Choroid plexus epithelial cell (primary cell): ENCODE results near the gene ASCL4.

Experiments
- DNase-seq: peaks from one replicate; pipeline ENCODE4 v3.0.0-alpha.2; 2010; ENCODE audit warnings: low read depth
- H3K4me3 ChIP-seq: 2 replicates; pipeline ENCODE4 v1.5.1; 2011; ENCODE audit warnings: low read depth, mild to moderate bottlenecking, control low read depth, low read length, moderate library complexity
- CTCF ChIP-seq: conservative IDR thresholded peaks from 2 replicates; pipeline ENCODE4 v1.5.1; 2011; ENCODE audit warnings: low read depth, mild to moderate bottlenecking, control low read depth, inconsistent platforms, low read length, moderate library complexity

ASCL4 gene

GRCh38 chr12:107817250-107817649, 42.7 kb downstream of the ASCL4 start:
- H3K4me3 ChIP-seq, result no peak overlapping the region
- no peak for TF ChIP-seq CTCF
- no peak for DNase-seq

GRCh38 chr12:107818984-107819383, 44.5 kb downstream of the ASCL4 start:
- no peak for TF ChIP-seq CTCF
- peak; percentile 24 for DNase-seq
- H3K4me3 ChIP-seq, result no peak overlapping the region

- no peak for TF ChIP-seq CTCF
- H3K4me3 ChIP-seq, result no peak overlapping the region
- no peak for DNase-seq
These were observed 47.9 kb downstream of the ASCL4 start for GRCh38 chr12:107822356-107822755.
